PC-9 (cell line): Measurements from ENCODE around the gene MRPL19. TPM values are rescaled to one million over a fixed set of nuclear protein-coding genes. Genes with fewer than 3 reads are reported as not detected.

ENCODE experiments used
- BruUV-seq: library from RNA; stranded (reverse); fragments of 400-500 nt; replicated peaks from 2 replicates; lab custom pipeline; 2021; lab: Mats Ljungman, UMichigan
- CTCF ChIA-PET: fragments of 300-600 bp; sonication (Branson Sonifier 250); formaldehyde crosslinking; loops from one replicate; lab custom pipeline; 2022; ENCODE audit warnings: antibody characterized with exemption; lab: Charles Lee
- POLR2A ChIA-PET: fragments of 300-600 bp; sonication (Branson Sonifier 250); formaldehyde crosslinking; loops from one replicate; lab custom pipeline; 2022; ENCODE audit warnings: antibody characterized with exemption; ENCODE audit not compliant: unreplicated experiment; lab: Charles Lee
- DNase-seq, 2 experiments: peaks; one replicate each; pipeline versions ENCODE4 v3.0.0 to v3.0.0-alpha.2; 2015 to 2022; ENCODE audit warnings: mixed read lengths in 1 of 2
- H2AFZ ChIP-seq: fragments of 200-600 bp; sonication (generic); 2 replicates; pipeline ENCODE4 v1.8.1; 2017; ENCODE audit warnings: antibody characterized with exemption
- H3F3A ChIP-seq: fragments of 200-600 bp; sonication (generic); 2 replicates; pipeline ENCODE4 v1.8.1; 2017; ENCODE audit warnings: antibody characterized with exemption, mild to moderate bottlenecking, low read depth; ENCODE audit not compliant: insufficient read depth
- H3K27ac ChIP-seq: fragments of 200-600 bp; sonication (generic); 2 replicates; pipeline ENCODE4 v1.6.1; 2016; ENCODE audit warnings: mixed run types
- H3K27me3 ChIP-seq: fragments of 200-600 bp; sonication (generic); 2 replicates; pipeline ENCODE4 v1.6.1; 2016; ENCODE audit warnings: low read depth, mixed run types; ENCODE audit not compliant: insufficient read depth
- H3K36me3 ChIP-seq: fragments of 200-600 bp; sonication (generic); 2 replicates; pipeline ENCODE4 v1.6.1; 2016; ENCODE audit warnings: low read depth, mixed run types
- H3K4me1 ChIP-seq: fragments of 200-600 bp; sonication (generic); replicated peaks from 2 replicates; pipeline ENCODE4 v1.6.1; 2016; ENCODE audit warnings: mixed run types; ENCODE audit not compliant: insufficient read depth
- H3K4me2 ChIP-seq: fragments of 200-600 bp; sonication (generic); 2 replicates; pipeline ENCODE4 v1.6.1; 2017; ENCODE audit warnings: mixed run types
- H3K4me3 ChIP-seq: fragments of 200-600 bp; sonication (generic); 2 replicates; pipeline ENCODE4 v1.6.1; 2016; ENCODE audit warnings: mixed run types
- H3K79me2 ChIP-seq: fragments of 200-600 bp; sonication (generic); 2 replicates; pipeline ENCODE4 v1.6.1; 2017; ENCODE audit warnings: low read depth, mixed run types
- H3K9me2 ChIP-seq: fragments of 200-600 bp; sonication (generic); 2 replicates; pipeline ENCODE4 v1.8.1; 2017; ENCODE audit warnings: mild to moderate bottlenecking; ENCODE audit not compliant: insufficient read depth
- H3K9me3 ChIP-seq: fragments of 200-600 bp; sonication (generic); 2 replicates; pipeline ENCODE4 v1.8.1; 2016; ENCODE audit warnings: low read depth; ENCODE audit not compliant: insufficient read depth
- H4K20me1 ChIP-seq: fragments of 200-600 bp; sonication (generic); 2 replicates; pipeline ENCODE4 v1.8.1; 2017; ENCODE audit not compliant: insufficient read depth
- EZH2 ChIP-seq: fragments of 200-600 bp; sonication (generic); IDR thresholded peaks from 2 replicates; pipeline ENCODE4 v1.8.0; 2017; ENCODE audit warnings: antibody characterized with exemption, low read depth
- intact Hi-C: fragments of 100-400 bp; cut with micrococcal nuclease; formaldehyde crosslinking; loops from one replicate; pipeline ENCODE4 v1.10.0; 2022; ENCODE audit not compliant: unreplicated experiment
- total RNA-seq: library from RNA; stranded (reverse); gene quantifications from 2 replicates; pipeline ENCODE4 v1.2.3, GENCODE V29; 2021
- TF ChIP-seq, protein P1 (sequence below): fragments of 200-600 bp; sonication (generic); conservative IDR thresholded peaks from 2 replicates; pipeline ENCODE4 v1.6.1; 2017; ENCODE audit warnings: mixed run types, antibody characterized with exemption, mild to moderate bottlenecking, moderate library complexity

The MRPL19 gene
- total RNA-seq, 1 experiment from 2014 or later = 46.5 TPM

DNA sequence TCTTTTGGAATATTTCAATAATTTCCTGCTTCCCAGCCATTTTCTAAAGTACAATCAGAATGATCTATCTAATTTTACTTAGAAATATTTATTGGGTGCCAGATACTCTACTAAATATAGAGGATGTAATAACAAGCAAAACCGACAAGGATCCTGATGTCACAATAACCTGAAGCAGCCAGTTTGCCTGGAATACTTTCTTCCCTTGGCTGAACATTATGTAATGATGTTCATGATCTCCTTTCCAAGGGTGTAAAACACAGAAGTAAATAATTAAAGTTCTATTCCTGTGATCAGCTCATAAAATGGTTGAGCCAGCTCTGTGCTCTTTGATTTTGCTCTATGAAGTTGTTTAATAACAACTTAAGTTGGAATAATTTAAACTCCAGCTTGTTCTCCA, 2.6 kb upstream of the MRPL19 start:
- H4K20me1 ChIP-seq = no peaks in the 10 kb centered on the region
- ChIA-PET POLR2A (no interaction called here), CTCF (no interaction called here)
- 0 out of 2 replicates have a peak, but pooled peaks cover 7% of the 10 kb centered on the region for H3K36me3 ChIP-seq
- H3K4me2 ChIP-seq = no peak overlapping the region
- no peak for DNase-seq
- H2AFZ ChIP-seq = no peak overlapping the region
- TF ChIP-seq, protein P1, sequence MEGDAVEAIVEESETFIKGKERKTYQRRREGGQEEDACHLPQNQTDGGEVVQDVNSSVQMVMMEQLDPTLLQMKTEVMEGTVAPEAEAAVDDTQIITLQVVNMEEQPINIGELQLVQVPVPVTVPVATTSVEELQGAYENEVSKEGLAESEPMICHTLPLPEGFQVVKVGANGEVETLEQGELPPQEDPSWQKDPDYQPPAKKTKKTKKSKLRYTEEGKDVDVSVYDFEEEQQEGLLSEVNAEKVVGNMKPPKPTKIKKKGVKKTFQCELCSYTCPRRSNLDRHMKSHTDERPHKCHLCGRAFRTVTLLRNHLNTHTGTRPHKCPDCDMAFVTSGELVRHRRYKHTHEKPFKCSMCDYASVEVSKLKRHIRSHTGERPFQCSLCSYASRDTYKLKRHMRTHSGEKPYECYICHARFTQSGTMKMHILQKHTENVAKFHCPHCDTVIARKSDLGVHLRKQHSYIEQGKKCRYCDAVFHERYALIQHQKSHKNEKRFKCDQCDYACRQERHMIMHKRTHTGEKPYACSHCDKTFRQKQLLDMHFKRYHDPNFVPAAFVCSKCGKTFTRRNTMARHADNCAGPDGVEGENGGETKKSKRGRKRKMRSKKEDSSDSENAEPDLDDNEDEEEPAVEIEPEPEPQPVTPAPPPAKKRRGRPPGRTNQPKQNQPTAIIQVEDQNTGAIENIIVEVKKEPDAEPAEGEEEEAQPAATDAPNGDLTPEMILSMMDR = no peak
- TF ChIP-seq EZH2 = no peak
- no peak overlapping the region for H3K4me3 ChIP-seq
- no peaks in the 10 kb centered on the region for H3F3A ChIP-seq
- H3K9me3 ChIP-seq = no peaks in the 10 kb centered on the region
- no peak overlapping the region for H3K27ac ChIP-seq
- intact Hi-C loops = no loop called here
- H3K9me2 ChIP-seq = no peaks in the 10 kb centered on the region
- H3K4me1 ChIP-seq = peaks cover 15% of the 10 kb centered on the region
- H3K79me2 ChIP-seq = peaks cover 23% of the 10 kb centered on the region
- BruUV-seq = no TSS peak
- no peaks in the 10 kb centered on the region for H3K27me3 ChIP-seq

DNA sequence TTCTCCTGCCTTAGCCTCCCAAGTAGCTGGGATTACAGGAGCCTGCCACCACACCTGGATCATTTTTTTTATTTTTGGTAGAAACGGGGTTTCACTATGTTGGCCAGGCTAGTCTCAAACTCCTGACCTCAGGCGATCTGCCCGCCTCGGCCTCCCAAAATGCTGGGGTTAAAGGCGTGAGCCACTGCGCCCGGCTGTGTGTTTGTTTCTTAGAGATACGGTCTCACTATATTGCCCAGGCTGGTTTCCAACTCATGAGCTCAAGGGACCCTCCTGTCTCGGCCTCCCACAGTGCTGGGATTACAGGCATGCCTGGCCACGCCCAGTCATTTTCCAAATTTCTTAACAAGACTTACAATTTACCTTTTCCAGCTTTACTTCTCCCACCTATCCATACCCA, 940 bp upstream of the MRPL19 start:
- no peak for DNase-seq
- Histone ChIP-seq H3K4me1 (peaks cover 15% of the 10 kb centered on the region), H3K9me3 (no peaks in the 10 kb centered on the region), H3K4me2 (peak overlapping the region; percentile 96), H3K27ac (no peak overlapping the region), H3K4me3 (peak overlapping the region; percentile 81), H3F3A (no peaks in the 10 kb centered on the region), H4K20me1 (no peaks in the 10 kb centered on the region), H3K27me3 (no peaks in the 10 kb centered on the region), H3K9me2 (no peaks in the 10 kb centered on the region), H2AFZ (peak overlapping the region; percentile 99), H3K79me2 (peaks cover 29% of the 10 kb centered on the region), H3K36me3 (0 out of 2 replicates have a peak, but pooled peaks cover 9% of the 10 kb centered on the region)
- TF ChIP-seq, protein P1 = no peak
- no peak for TF ChIP-seq EZH2
- intact Hi-C loops = no loop called here
- ChIA-PET CTCF (no interaction called here), POLR2A (no interaction called here)
- BruUV-seq = no TSS peak

DNA sequence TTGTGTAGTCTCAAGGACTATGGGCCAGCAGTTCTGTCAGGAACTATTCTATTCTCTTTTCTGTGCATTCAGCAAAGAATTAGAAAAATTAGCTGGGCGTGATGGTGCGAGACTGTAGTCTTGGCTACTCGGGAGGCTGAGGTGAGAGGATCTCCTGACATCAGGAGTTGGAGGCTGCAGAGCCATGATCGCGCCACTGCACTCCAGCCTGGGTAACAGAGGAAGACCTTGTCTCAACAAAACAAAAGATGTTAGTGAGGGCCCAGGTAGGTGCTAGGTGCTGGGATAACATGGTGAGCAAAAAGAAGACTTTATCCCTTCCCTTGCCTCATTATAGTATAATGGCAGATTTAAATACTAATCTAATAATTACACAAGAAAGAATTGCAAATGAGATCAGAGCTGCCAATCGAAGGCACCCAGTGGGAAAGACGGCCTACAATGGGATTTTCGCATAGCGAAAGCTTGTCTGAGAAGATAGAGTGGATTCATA, 447 bp upstream of the MRPL19 start:
- peak overlapping the region; percentile 48; the same call in 1 of the 2 replicates for H3K27ac ChIP-seq
- no peaks in the 10 kb centered on the region for H4K20me1 ChIP-seq
- TSS peak; percentile 60 for BruUV-seq

More for the DNA sequence above, 447 bp upstream of the MRPL19 start:
- DNase-seq = no peak
- Histone ChIP-seq H3K9me3 (no peaks in the 10 kb centered on the region), H3K36me3 (0 out of 2 replicates have a peak, but pooled peaks cover 9% of the 10 kb centered on the region), H3F3A (no peaks in the 10 kb centered on the region), H3K79me2 (peaks cover 29% of the 10 kb centered on the region), H3K9me2 (no peaks in the 10 kb centered on the region), H3K4me3 (peak overlapping the region; percentile 81), H2AFZ (peak overlapping the region; percentile 99), H3K27me3 (no peaks in the 10 kb centered on the region), H3K4me2 (peak overlapping the region; percentile 96), H3K4me1 (peaks cover 15% of the 10 kb centered on the region)
- POLR2A ChIA-PET = interaction anchor here (0.5 to 0.7 kb wide), 3 partner anchors 14 to 60 kb away, joined by 3 to 4 read pairs (median 3); no protein-coding TSS in a partner anchor
- intact Hi-C loops = no loop called here
- TF ChIP-seq EZH2 = no peak
- TF ChIP-seq, protein P1 = no peak
- CTCF ChIA-PET = interaction anchor here (0.8 kb wide), 1 partner anchor 31 kb away, joined by 3 read pairs; no protein-coding TSS in a partner anchor
